ENCODE measurements around the gene MRAS.

MRAS gene

GRCh38 chr3:138338244-138338643 is 10.1 kb upstream of the MRAS start:
- Histone ChIP-seq H3K9me3 (no peaks in the 10 kb centered on the region), H3K9ac (no peak overlapping the region), H3K36me3 (no peaks in the 10 kb centered on the region), H3K4me1 (no peaks in the 10 kb centered on the region), H3K27me3 (no peaks in the 10 kb centered on the region), H3K4me3 (no peak overlapping the region), H3K27ac (no peak overlapping the region), H3K4me2 (no peak overlapping the region), H4K20me1 (no peaks in the 10 kb centered on the region)
- TF ChIP-seq Cebpa-rat (IDR thresholded peaks at IDR 0.05), result no peak

- Histone ChIP-seq H3K27ac (no peak overlapping the region), H3K9ac (no peak overlapping the region), H3K4me1 (no peaks in the 10 kb centered on the region), H3K27me3 (no peaks in the 10 kb centered on the region), H3K36me3 (no peaks in the 10 kb centered on the region), H3K4me2 (no peak overlapping the region), H3K4me3 (no peak overlapping the region), H4K20me1 (no peaks in the 10 kb centered on the region), H3K9me3 (no peaks in the 10 kb centered on the region)
- no peak for TF ChIP-seq Cebpa-rat (IDR thresholded peaks at IDR 0.05)
These were observed 9.6 kb upstream of the MRAS start for GRCh38 chr3:138338811-138339210.

- Histone ChIP-seq H3K4me1 (no peaks in the 10 kb centered on the region), H3K27ac (no peak overlapping the region), H4K20me1 (no peaks in the 10 kb centered on the region), H3K36me3 (no peaks in the 10 kb centered on the region), H3K4me2 (no peak overlapping the region), H3K9me3 (no peaks in the 10 kb centered on the region), H3K27me3 (no peaks in the 10 kb centered on the region), H3K4me3 (no peak overlapping the region), H3K9ac (no peak overlapping the region)
- no peak for TF ChIP-seq Cebpa-rat (IDR thresholded peaks at IDR 0.05)
These were observed 7.9 kb upstream of the MRAS start for GRCh38 chr3:138340511-138340910.

- Histone ChIP-seq H3K9ac (no peak overlapping the region), H3K4me2 (no peak overlapping the region), H3K27me3 (peaks cover 36% of the 10 kb centered on the region), H3K27ac (no peak overlapping the region), H3K36me3 (no peaks in the 10 kb centered on the region), H3K4me1 (no peaks in the 10 kb centered on the region), H3K9me3 (peaks cover 8% of the 10 kb centered on the region; the same call in 1 of the 2 replicates), H3K4me3 (no peak overlapping the region), H4K20me1 (no peaks in the 10 kb centered on the region)
- TF ChIP-seq Cebpa-rat (IDR thresholded peaks at IDR 0.05), result no peak
These were observed 3.6 kb upstream of the MRAS start for GRCh38 chr3:138344754-138345153.

GRCh38 chr3:138348754-138349739 is 668 bp downstream of the MRAS start:
- no peak for TF ChIP-seq Cebpa-rat (IDR thresholded peaks at IDR 0.05)
- H4K20me1 ChIP-seq, result no peaks in the 10 kb centered on the region
- H3K27ac ChIP-seq, result peak overlapping the region; percentile 57; the same call in 1 of the 2 replicates
- H3K4me3 ChIP-seq, result peak overlapping the region; percentile 75
- H3K36me3 ChIP-seq, result no peaks in the 10 kb centered on the region
- H3K4me2 ChIP-seq, result peak overlapping the region; percentile 86
- H3K9ac ChIP-seq, result peak overlapping the region; percentile 72
- peaks cover 8% of the 10 kb centered on the region; the same call in 1 of the 2 replicates for H3K9me3 ChIP-seq
- H3K27me3 ChIP-seq, result peaks cover 45% of the 10 kb centered on the region
- H3K4me1 ChIP-seq, result no peaks in the 10 kb centered on the region

- Histone ChIP-seq H3K9me3 (peaks cover 8% of the 10 kb centered on the region; the same call in 1 of the 2 replicates), H3K27ac (no peak overlapping the region), H3K4me2 (no peak overlapping the region), H3K27me3 (peaks cover 45% of the 10 kb centered on the region), H3K9ac (no peak overlapping the region), H3K4me3 (no peak overlapping the region), H3K4me1 (no peaks in the 10 kb centered on the region), H4K20me1 (no peaks in the 10 kb centered on the region), H3K36me3 (no peaks in the 10 kb centered on the region)
- TF ChIP-seq Cebpa-rat (IDR thresholded peaks at IDR 0.05), result no peak
These were observed 1.7 kb downstream of the MRAS start for GRCh38 chr3:138349926-138350665.

- Histone ChIP-seq H3K4me3 (no peak overlapping the region), H3K9ac (no peak overlapping the region), H3K36me3 (no peaks in the 10 kb centered on the region), H3K4me2 (no peak overlapping the region), H3K27ac (no peak overlapping the region), H3K4me1 (no peaks in the 10 kb centered on the region), H4K20me1 (no peaks in the 10 kb centered on the region), H3K27me3 (peaks cover 45% of the 10 kb centered on the region), H3K9me3 (peaks cover 8% of the 10 kb centered on the region; the same call in 1 of the 2 replicates)
- TF ChIP-seq Cebpa-rat (IDR thresholded peaks at IDR 0.05), result no peak
These were observed 2.8 kb downstream of the MRAS start for GRCh38 chr3:138351151-138351550.

- H3K4me1 ChIP-seq, result no peaks in the 10 kb centered on the region
- no peak overlapping the region for H3K27ac ChIP-seq
- H3K4me3 ChIP-seq, result no peak overlapping the region
- TF ChIP-seq Cebpa-rat (IDR thresholded peaks at IDR 0.05), result no peak
- no peaks in the 10 kb centered on the region for H4K20me1 ChIP-seq
- H3K27me3 ChIP-seq, result peaks cover 36% of the 10 kb centered on the region
- no peaks in the 10 kb centered on the region for H3K36me3 ChIP-seq
- no peak overlapping the region for H3K9ac ChIP-seq
- no peak overlapping the region for H3K4me2 ChIP-seq
- peaks cover 8% of the 10 kb centered on the region; the same call in 1 of the 2 replicates for H3K9me3 ChIP-seq
These were observed 3.7 kb downstream of the MRAS start for GRCh38 chr3:138351916-138352550.

- Histone ChIP-seq H4K20me1 (no peaks in the 10 kb centered on the region), H3K36me3 (no peaks in the 10 kb centered on the region), H3K27me3 (peaks cover 13% of the 10 kb centered on the region), H3K4me2 (no peak overlapping the region), H3K27ac (no peak overlapping the region), H3K9ac (no peak overlapping the region), H3K9me3 (no peaks in the 10 kb centered on the region), H3K4me3 (no peak overlapping the region), H3K4me1 (no peaks in the 10 kb centered on the region)
- no peak for TF ChIP-seq Cebpa-rat (IDR thresholded peaks at IDR 0.05)
These were observed 6.0 kb downstream of the MRAS start for GRCh38 chr3:138354376-138354775.
